ENCODE results near the gene FAM169A. TPM values are rescaled to one million over a fixed set of nuclear protein-coding genes. Genes with fewer than 3 reads are reported as not detected.

Gene FAM169A
- total RNA-seq, 2 donors from 2014 or later: 1.1 to 2.2 TPM

DNA sequence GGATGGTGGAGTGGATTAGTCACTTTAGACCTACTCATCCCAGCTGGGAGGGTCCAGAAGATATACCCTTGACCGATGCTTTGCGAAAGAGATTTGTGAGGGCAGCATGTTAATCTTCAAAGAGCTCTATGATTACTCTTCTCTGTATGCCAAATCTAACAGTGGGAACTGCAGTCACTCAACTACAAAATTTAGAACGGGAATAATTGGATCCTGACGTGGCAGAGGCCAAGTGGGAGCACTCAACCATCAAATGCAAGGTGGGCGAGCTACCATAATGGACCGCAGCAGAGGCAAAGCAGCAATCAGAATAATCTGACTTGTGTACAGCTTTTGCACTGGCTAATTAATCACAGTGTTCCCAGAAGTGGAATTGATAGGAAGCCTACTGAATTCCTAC is 78.8 kb downstream of the FAM169A start:
- Histone ChIP-seq H3K36me3 (no peaks in the 10 kb centered on the region), H3K4me1 (ENCODE audit: control insufficient read depth in 1 of 2, low read depth in 2 of 2) (no peaks in the 10 kb centered on the region), H3K27me3 (replicated peaks; ENCODE audit: insufficient read depth) (no peaks in the 10 kb centered on the region), H3K9me3 (no peaks in the 10 kb centered on the region), H3K4me3 (no peak overlapping the region), H3K27ac (no peak overlapping the region)
- TF ChIP-seq, protein P1, sequence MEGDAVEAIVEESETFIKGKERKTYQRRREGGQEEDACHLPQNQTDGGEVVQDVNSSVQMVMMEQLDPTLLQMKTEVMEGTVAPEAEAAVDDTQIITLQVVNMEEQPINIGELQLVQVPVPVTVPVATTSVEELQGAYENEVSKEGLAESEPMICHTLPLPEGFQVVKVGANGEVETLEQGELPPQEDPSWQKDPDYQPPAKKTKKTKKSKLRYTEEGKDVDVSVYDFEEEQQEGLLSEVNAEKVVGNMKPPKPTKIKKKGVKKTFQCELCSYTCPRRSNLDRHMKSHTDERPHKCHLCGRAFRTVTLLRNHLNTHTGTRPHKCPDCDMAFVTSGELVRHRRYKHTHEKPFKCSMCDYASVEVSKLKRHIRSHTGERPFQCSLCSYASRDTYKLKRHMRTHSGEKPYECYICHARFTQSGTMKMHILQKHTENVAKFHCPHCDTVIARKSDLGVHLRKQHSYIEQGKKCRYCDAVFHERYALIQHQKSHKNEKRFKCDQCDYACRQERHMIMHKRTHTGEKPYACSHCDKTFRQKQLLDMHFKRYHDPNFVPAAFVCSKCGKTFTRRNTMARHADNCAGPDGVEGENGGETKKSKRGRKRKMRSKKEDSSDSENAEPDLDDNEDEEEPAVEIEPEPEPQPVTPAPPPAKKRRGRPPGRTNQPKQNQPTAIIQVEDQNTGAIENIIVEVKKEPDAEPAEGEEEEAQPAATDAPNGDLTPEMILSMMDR (IDR thresholded peaks at IDR 0.05): no peak
- ATAC-seq (ENCODE audit: insufficient number of reproducible peaks, low FRiP score, low read depth) (no peak), DNase-seq (ENCODE audit: low spot score) (no peak)

DNA sequence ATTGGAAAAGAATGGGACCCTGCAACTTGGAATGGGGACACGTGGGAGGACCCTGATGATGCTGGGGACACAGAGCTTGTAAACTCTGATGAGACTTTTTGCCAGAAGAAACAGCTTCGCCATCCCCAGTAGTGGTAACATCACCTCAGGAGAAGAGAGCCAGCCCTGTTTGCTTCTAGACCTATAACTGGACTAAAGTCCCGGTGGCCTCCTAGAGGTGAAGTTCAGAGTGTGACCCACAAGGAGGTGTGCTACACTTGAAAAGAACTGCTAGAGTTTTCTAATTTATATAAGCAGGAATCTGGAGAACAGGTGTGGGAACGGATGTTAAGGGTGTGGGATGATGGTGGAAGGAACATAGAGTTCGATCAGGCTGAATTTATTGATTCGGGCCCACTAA is 79.3 kb downstream of the FAM169A start:
- H3K36me3 ChIP-seq: no peaks in the 10 kb centered on the region
- no peaks in the 10 kb centered on the region for H3K4me1 ChIP-seq (ENCODE audit: control insufficient read depth in 1 of 2, low read depth in 2 of 2)
- no peak overlapping the region for H3K27ac ChIP-seq
- no peak overlapping the region for H3K4me3 ChIP-seq
- DNase-seq (ENCODE audit: low spot score) (no peak), ATAC-seq (ENCODE audit: insufficient number of reproducible peaks, low FRiP score, low read depth) (no peak)
- H3K9me3 ChIP-seq: no peaks in the 10 kb centered on the region
- TF ChIP-seq, protein P1 (IDR thresholded peaks at IDR 0.05): no peak
- H3K27me3 ChIP-seq (replicated peaks; ENCODE audit: insufficient read depth): no peaks in the 10 kb centered on the region

DNA sequence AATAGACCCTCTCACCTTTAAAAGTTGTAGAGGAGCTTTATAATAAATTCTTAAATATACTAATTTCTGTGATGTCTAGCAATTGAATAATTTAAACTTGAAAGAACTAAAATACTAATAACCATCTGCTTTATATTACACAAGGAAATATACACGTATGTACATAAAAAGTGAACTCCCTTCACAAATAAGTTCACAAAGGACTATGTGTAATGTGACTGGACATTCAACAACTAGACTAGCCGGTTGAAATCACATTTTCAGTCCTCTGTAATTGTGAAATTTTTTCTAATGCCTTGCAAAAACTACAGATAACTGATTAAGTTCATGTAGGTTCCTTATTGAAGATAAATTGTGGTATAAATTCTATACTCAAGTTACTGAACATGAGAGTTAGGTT is 87.6 kb downstream of the FAM169A start:
- ATAC-seq (ENCODE audit: insufficient number of reproducible peaks, low FRiP score, low read depth) (no peak), DNase-seq (ENCODE audit: low spot score) (no peak)
- Histone ChIP-seq H3K27me3 (replicated peaks; ENCODE audit: insufficient read depth) (no peaks in the 10 kb centered on the region), H3K9me3 (no peaks in the 10 kb centered on the region), H3K27ac (no peak overlapping the region), H3K36me3 (peaks cover 5% of the 10 kb centered on the region), H3K4me3 (no peak overlapping the region), H3K4me1 (ENCODE audit: control insufficient read depth in 1 of 2, low read depth in 2 of 2) (no peaks in the 10 kb centered on the region)
- TF ChIP-seq, protein P1 (IDR thresholded peaks at IDR 0.05): no peak

DNA sequence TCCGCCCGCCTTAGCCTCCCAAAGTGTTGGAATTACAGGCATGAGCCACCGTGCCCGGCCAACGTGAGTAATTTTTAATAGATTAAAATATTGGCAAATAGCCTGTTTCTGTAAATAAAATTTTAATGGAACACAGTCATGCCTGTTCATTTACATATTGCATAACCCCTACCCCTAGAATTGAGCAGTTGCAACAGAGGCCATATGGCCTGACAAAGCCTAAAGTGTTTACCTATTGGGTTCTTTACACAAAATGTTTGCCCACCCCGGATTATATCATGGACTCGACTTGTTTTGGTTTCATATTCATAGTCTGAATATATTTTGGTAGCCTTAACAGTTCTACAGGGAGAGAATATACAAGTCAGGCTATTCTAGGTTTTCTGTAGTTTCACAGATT is 93.8 kb downstream of the FAM169A start:
- ATAC-seq (ENCODE audit: insufficient number of reproducible peaks, low FRiP score, low read depth) (no peak), DNase-seq (ENCODE audit: low spot score) (no peak)
- Histone ChIP-seq H3K27ac (no peak overlapping the region), H3K36me3 (peaks cover 36% of the 10 kb centered on the region), H3K27me3 (replicated peaks; ENCODE audit: insufficient read depth) (no peaks in the 10 kb centered on the region), H3K9me3 (no peaks in the 10 kb centered on the region), H3K4me3 (no peak overlapping the region), H3K4me1 (ENCODE audit: control insufficient read depth in 1 of 2, low read depth in 2 of 2) (peaks cover 5 to 10% of the 10 kb centered on the region in 2 donors)
- TF ChIP-seq, protein P1 (IDR thresholded peaks at IDR 0.05): no peak

DNA sequence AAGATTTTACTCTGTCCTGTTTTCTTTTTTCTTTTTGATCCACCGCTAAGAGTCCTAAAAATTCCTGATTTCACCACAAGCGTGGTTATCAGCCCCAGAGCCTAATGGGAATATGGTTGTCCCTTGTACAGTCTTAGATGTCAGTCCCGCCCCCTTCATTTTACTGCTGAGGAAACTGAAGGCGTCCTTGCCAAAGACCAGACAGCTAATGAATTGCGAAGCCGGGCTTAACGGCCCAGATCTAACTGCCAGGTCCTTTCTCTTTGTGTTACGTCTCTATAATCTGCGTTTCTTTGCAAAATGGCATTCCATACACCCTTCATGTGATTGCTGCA is 98.6 kb downstream of the FAM169A start:
- Histone ChIP-seq H3K27me3 (replicated peaks; ENCODE audit: insufficient read depth) (no peaks in the 10 kb centered on the region), H3K36me3 (peaks cover 27% of the 10 kb centered on the region), H3K4me3 (peak overlapping the region; percentile 88), H3K9me3 (no peaks in the 10 kb centered on the region), H3K4me1 (ENCODE audit: control insufficient read depth in 1 of 2, low read depth in 2 of 2) (peaks cover 12 to 26% of the 10 kb centered on the region in 2 donors), H3K27ac (peak overlapping the region; percentile 70 to 75)
- ATAC-seq (ENCODE audit: insufficient number of reproducible peaks, low FRiP score, low read depth) (no peak), DNase-seq (ENCODE audit: low spot score) (no peak)
- TF ChIP-seq, protein P1 (IDR thresholded peaks at IDR 0.05): no peak
